HG03439 (cell line): Measurements from ENCODE around the gene PRPF19.
"Not testable (repeated sequence)": the region's sequence is repeated elsewhere in the genome, so short reads cannot be mapped to it uniquely, and the experiment has no call there.

ENCODE experiments used
- ATAC-seq: cut with Tn5 transposase; IDR thresholded peaks from one replicate; pipeline ENCODE4 v1.9.1; 2021; ENCODE audit warnings: mild to moderate bottlenecking, moderate library complexity; ENCODE audit not compliant: unreplicated experiment

Gene PRPF19

GRCh38 chr11:60910281-60910687, 3.9 kb upstream of the PRPF19 start:
- ATAC-seq: peak; percentile 30

DNA sequence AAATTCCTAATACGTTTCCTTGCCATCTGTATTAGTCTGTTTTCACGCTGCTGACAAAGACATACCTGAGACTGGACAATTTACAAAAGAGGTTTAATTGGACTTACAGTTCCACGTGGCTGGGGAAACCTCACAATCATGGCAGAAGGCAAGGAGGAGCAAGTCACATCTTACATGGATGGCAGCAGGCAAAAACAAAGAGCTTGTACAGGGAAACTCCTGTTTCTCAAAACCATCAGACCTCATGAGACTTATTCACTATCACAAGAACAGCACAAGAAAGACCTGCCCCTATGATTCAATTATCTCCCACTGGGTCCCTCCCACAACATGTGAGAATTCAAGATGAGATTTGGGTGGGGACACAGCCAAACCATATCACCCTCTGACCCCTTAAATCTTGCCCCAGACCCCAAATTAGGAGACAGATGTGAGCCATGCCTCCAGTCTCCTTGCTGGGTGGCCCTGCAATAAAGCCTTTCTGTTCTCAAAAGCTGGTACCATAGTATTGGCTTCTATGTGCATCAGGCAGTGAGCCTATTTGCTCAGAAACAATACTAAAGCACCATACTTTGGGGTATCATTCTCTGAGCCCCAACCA, 3.4 kb upstream of the PRPF19 start:
- ATAC-seq: not testable (repeated sequence)

GRCh38 chr11:60908803-60909202, 2.4 kb upstream of the PRPF19 start:
- ATAC-seq: no peak

GRCh38 chr11:60905551-60906113, 753 bp downstream of the PRPF19 start:
- no peak for ATAC-seq

- no peak for ATAC-seq
Measured at GRCh38 chr11:60905047-60905446, 1.3 kb downstream of the PRPF19 start.

- no peak for ATAC-seq
Measured at GRCh38 chr11:60902625-60903024, 3.8 kb downstream of the PRPF19 start.

DNA sequence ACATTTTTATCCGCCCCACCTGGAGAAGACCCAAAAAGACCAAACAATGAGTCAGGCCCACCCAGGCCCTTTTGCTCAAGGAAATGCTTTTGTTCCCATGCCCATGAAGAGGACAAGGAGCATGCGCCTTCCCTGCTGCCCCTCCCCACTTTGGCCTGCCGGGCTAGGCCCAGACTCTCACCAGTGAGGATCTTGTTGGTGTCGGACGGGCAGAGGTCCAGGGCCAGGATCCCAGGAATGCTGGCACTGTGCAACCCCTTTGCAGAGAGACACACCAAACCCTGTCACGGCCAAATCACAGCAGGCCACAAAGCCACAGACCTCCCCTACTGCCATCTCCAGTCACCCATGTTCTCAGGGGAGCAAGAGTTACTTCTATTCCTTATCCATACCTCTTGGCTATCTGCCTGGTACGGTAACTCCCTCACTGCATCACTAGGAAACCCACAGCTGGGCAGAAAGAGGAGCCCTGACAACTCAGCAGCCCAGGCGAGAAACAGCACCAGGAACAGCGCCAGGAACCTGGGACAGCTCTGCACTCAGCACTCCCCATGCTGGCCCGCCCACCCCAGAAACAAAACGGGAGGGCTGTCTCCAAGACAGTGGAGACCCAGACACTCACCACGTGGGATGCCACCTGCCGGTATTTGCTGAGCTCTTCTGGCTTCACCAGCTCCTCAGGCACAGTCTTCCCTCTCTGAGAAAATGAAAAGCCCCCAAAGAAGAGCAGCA, 5.5 kb downstream of the PRPF19 start:
- ATAC-seq: no peak

- no peak for ATAC-seq
Measured at GRCh38 chr11:60899977-60900376, 6.4 kb downstream of the PRPF19 start.

GRCh38 chr11:60899046-60899936, 7.1 kb downstream of the PRPF19 start:
- no peak for ATAC-seq

DNA sequence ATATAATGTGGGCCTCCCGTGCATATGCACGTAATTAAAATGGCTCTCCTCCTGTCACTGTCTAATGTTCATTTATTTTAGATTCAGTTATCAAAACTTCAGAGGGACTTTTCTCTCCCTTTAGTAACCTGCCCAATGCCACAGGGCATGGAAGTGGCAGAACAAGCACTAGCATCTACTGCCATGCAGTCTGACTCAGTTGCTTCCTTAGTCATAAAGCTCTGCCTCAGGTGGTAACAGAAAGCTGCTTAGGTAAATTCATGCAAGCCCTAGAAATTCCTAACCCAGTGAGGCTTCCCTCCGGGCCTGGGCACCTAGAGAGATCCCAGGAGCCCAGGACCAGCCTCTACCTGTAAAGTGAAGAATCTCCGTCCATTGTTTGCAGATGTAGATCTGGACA, 8.9 kb downstream of the PRPF19 start:
- ATAC-seq: no peak

- no peak for ATAC-seq
Measured at GRCh38 chr11:60895687-60896086, 10.7 kb downstream of the PRPF19 start.

DNA sequence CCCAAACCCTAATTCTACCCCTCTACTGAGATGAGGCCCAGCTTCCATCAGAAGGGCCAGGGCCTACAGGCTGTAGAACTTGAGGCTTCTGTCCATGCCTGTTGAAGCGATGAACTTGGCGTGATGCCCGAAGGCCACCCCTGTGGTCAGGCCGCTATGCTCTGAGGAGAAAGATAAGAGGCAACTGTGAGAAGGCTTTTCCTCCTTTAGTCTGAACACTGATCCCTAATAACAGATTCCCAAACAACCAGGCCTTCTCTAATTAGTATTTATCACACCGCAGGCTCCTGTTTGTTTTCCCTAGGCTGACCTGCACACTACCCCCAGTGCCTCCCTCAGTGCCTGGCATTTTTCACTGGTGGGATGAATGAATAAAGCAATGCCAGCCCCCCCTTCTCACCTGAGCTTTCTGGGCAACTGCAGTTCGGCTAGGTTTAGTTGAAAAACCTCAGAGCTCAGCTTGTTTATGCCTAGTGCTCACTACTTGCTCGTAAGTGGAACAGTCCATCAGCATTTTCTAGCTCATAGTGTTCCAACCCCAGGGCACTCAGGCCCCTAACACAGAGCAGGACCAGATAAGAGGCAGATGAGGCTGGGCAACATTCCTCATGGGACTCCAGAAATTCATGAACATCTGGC, 15.2 kb downstream of the PRPF19 start:
- ATAC-seq: no peak

DNA sequence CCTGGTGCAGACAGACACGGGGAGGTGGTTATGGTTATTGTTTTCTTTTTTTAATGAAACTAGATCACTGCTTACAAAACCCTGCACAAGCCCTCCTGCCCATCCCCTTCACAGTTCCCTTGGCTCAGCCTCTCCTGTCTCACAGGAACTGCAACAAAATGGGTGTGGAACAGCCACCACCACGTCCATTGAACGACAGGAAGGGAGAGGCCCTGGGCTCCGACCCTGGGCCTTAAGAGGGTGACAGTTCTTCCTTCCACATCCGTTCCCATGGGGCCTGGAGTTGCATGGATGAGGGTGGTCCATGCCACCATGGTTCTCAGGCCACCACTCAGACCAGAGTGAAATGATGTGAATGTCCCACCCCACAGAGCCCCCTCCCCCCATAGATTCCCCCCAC, 15.7 kb downstream of the PRPF19 start:
- no peak for ATAC-seq

DNA sequence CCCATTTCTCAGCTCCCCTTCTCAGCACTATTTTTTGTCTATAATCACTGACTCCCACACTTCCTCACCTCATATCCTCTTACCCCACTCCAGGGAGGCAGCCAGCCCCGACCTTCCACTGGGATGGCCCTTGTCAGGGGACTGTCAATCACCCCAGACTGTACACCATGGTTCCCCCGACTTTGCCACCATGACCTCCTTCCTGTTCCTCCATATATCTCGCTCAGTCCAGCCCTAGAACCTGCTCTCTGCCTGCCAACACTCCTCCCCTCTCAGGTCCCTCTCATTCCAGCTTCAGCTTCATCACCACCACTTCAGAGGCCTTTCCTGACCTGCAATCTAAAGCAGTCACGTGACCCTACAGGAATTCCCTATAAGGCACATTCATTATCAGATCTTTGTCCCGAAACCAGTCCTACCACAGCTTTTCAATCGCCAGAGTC, 16.5 kb downstream of the PRPF19 start:
- ATAC-seq: no peak

DNA sequence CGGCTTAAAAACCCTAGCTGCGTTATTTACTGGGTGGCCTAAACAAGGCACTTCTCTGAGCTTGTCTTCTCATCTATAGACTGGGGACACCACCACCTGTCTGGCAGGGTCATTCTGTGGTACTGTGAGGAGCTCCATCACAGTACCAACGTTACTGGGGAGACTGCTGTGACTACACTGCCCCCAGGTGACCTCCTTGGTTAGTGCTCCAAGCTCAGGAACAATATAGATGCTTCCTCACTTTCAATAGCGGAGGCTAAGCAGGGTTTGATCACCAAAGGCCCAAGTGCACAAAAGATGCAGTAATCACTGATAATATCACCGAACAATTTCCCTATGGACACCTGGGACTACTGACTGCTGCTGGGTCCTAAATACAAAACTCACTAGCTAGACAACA, 18.8 kb downstream of the PRPF19 start:
- no peak for ATAC-seq

- no peak for ATAC-seq
Measured at GRCh38 chr11:60880643-60881282, 25.6 kb downstream of the PRPF19 start.

GRCh38 chr11:60879971-60880588, 26.3 kb downstream of the PRPF19 start:
- ATAC-seq: no peak

DNA sequence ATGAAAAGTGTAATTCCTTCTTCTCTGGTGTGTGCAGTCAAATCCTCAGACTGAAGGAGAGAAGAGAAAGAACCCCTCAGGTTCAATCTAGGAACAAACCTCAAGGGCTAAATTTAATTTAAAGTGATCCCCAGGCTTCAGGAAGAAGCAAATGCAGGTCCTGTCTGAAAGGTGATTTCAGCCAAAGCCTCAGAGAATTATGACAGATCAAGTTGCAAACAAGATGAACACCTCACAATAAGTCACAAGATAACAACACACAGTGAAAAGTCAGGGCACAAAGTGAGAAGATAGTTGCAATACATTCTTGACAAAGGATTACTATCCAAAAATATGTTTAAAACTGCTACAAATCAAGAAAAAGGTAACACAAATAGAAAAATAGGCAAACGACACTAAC, 27.3 kb downstream of the PRPF19 start:
- ATAC-seq: no peak

- ATAC-seq: no peak
Measured at GRCh38 chr11:60878245-60879101, 27.9 kb downstream of the PRPF19 start.
